Stimulated activated CD4-positive, alpha-beta T cell treated with anti-CD3 and anti-CD28 coated beads, Interleukin-1b, Interleukin-23, amount 100 ng/mL, for 4 hours (primary cell): Measurements from ENCODE around the gene CFAP100.

Experiments
- DNase-seq, 2 donors: peaks; one replicate each; pipeline ENCODE4 v3.0.0-alpha.2; 2020; ENCODE audit warnings: low read depth in 2 of 2

Gene CFAP100

DNA sequence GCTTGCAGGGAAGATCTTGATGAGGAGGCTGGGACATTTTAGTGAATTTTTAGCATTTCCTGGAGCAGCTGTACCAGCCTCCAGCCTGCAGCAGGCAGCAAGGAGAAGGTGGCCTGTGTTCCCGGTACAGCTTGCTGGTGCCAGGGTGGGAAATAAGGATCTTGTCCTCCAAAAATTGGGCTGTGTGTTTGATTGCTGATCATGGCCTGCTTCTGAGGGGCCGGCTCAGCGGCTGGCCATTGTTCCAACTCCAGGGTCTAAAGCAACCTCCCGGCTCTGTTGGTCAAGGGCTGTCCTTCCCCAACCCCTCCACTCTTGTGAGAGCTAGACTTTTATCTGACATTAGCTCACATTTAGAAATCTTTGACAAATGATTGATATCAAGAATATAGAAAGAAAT lies 5.0 kb downstream of the CFAP100 start:
- no peak for DNase-seq

DNA sequence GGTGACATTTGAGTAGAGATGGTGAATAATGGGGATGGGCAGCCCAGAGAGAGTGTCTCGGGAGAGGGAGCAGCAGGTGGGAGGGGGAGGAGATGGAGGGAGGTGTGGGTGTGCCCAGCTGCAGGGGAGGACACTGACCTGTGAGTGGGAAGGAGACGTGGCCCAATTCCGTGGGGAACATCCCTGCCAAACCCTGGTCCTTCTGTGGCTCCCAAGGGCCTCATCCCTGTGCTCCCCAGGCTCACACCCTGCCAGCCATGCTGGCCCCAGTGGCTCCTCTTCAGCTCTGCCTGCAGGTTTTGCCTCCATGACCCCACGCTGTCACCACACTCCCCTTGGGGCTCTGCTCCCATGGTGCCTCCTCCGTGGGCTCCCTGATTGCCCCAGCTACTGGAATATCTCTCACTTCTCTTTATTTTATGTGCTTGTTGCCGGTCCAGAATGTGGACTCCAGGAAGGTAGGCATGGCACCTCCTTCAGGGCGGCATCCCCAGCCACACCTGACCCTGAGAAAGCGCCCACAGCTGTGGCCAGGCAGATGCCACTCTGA lies 7.0 kb downstream of the CFAP100 start:
- DNase-seq, result no peak

DNA sequence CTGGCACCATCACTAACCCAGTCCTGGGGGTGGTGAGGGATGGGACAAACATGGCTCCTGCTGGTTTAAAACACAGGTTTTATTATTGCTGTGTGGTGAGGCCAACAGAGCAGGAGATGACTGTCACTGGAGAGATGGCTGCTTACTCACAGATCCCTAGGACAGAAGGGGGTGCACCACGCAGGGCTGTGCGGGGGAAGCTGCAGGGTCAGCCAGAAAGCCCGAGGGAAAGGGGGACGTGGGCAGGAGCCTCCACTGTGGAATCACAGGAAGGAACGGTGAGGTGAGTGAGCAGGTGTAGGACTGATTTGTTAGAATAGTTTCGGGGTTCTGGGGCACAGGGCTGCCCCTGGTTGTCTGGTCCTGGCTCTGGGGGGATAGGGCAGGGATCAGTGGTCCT lies 7.5 kb downstream of the CFAP100 start:
- no peak for DNase-seq

DNA sequence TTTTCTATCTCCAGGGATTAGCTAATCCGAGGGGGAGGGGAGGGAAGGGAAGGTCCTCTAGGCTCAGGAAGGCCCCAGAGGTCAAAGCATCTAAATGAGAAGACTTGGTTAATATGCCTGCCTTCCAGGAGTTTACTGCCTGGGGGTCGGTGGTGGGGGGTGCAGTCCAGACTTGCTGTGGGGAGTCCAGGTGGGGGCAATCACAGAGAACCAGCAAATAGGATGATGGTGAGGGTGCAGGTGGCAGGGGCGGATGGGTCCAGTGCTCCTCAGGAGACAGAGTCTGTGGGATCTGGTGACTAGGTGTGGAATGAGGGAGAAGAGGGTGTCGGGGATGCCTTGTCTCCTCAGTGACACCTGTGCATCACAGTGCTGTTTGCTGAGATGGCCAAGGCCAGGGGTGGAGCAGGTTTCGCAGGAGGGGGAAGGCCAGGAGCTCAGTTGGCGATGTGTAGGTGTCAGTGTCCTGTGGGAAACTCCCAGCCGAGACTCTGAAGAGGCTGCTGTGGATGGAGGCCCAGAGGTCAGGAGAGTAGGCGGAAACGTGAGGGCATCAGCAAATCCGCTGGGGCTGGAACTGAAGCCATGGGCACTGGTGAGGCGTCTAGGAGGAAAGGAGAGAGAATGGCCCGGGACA lies 8.1 kb downstream of the CFAP100 start:
- DNase-seq, result no peak

DNA sequence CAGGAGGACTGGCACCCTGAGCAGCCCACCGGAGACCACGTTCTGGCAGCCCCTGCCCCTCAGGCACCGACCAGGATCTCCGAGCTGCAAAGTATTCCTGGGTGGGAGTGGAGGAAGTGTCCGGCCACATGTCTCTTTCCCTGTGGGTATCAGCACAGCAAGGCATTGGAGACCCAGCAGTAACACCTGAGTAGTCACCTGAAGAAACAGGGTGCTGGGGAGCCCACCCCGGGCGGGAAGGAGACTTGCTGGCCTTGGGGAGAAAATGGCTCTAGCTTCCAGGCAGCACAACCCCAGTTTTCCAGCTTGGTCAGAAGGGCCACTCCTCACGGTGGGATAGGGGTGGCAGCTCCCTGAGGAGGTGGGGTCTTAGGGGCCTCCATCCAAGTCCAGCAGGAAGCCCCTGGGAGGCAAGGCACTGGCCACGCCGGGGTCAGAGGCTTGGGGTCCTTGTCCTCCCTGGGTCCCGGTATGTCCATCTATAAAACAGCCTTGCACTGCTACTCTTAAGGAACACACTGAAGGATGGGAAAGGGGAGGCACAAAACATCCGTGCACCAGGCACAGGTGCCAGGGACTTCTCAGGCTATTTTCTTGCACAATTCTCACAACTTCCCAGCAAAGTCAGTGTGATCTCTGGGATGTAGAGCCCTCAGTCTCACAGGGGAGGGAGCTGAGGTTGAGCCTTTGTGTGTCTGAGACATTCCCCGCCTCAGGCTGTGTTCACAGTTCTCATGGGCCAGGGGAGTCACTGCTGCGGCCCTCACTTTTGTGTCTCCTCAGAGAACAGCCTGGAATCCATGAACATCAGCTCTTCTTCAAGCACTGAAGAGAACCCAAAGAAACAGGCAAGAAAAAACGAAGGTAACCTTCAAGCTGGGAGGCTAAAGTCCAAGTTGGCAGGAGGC lies 11.9 kb downstream of the CFAP100 start:
- DNase-seq, result no peak

DNA sequence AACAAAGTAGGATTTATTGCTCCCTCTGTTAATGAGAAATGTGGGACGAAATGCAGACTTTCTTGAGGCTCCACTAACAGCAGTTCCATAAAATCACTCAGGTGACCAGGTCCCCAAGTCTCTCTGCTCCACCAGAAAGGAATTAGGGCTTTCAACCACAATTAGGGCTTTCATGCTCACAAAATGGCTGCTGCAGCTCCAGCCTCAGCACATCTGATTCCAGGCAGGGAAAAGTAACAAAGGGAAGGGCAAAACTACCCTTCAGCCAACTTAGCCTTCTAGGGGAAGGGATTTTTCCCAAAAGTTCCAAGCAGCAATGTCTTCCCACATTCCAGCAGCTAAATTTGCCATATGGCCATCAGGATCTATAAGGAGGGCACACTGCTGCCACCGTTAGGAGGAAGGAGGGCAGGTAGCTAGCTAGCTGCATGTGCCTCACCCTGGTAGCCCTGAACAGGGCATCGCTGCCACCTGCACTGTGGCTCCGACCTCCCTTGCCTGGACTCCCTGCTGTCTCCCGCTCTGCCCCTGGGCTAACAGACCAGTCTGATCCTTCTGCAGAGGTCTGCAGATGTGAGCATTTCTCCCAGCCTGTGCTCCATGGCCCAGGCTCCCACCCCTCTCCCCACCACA lies 12.8 kb downstream of the CFAP100 start:
- no peak for DNase-seq

DNA sequence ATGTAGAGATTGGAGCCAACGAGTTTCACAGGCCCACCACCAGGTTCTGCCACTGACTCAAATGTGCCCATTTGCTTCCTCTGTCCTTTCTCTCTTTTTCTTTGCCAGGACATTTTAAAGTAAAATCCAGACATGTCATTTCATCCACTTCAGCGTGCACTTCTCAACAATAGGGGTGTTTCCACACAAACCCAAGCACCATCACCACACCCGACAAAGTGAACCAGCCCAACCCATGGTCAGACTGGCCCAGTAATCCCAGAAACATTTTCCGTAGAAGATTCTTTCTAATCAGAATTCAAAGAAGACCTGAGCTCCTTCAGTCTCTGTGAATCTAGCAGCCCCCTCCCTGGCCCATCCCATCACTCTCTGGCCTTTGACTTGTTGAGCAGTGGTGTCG lies 13.4 kb downstream of the CFAP100 start:
- DNase-seq, result no peak

DNA sequence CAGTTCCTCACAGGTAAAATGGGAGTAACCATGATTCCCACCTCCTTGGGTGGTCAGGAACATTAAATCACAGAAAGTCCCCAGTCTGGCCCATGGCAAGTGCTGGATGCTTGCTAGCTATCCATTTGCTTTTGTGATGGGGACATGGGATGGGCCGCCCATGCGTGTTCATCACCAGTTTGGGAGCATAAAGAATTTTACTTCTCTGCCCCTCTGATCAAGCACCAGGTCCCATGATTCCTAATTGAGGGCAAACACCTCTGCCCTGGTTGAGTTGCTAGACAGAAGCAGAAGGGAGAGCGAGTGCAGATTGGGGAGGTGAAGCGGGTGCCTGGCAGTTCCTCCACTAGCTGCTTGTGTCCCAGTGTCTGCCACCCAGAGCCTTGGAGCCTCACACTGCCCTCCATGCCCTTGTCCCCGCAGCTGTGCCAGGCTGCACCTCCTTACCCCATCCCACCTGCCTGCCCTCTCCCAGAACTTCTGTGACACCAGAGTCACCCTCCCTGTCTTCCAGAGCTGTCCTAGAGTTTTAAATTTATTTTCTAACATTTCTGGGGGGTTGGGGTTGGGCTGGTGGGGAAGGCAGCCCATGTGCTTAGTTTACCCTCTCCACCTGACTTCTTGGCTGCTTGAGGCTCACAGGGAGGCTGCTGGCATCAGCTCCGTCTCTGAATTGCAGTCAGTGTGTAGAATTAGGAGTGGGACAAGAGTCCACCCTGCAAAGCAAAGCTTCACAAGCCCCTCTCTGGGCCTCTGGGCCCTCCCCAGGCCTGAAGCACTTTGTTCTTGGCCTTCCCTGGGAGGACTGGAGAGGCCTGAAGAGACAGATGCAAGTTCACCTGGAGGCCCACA lies 18.4 kb downstream of the CFAP100 start:
- no peak for DNase-seq

DNA sequence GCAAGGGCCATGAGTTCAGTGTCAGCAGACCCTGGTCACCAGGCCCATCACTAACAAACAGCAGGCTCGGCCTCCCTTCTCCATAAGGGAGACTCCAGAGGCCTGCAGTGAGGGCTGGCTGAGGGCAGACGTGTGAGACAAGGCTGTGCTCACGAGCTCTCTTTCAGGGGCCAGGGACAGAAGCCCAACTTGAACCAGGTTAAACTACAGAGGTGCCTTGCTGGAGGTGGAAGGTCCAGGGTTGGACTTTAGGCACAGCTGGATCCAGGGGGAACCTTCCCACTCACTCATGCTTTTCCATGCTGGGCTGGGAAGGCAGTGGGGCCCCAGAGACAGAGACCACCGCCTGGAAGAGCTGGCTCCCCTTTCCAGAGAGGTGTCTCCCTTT lies 19.0 kb downstream of the CFAP100 start:
- DNase-seq, result no peak

DNA sequence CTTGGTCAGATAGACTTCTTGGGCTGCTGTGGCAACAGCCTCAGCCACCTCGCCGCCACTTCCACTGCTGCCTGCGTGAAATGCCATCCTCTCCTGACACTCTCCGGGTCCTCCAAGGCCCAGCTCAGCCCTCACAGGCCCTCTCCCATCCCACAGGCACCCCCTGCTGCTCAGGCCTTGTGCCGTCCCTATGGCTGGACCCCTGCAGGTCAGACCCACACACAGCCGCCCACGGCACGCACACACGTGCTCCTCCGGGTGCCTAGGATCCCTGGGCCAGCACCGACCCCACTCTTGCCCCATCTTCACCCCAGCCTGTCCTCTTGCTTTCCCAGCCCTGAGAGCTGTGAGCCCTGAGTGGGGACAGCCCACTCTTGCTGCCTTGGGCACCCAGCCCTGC lies 19.7 kb downstream of the CFAP100 start:
- DNase-seq, result no peak

DNA sequence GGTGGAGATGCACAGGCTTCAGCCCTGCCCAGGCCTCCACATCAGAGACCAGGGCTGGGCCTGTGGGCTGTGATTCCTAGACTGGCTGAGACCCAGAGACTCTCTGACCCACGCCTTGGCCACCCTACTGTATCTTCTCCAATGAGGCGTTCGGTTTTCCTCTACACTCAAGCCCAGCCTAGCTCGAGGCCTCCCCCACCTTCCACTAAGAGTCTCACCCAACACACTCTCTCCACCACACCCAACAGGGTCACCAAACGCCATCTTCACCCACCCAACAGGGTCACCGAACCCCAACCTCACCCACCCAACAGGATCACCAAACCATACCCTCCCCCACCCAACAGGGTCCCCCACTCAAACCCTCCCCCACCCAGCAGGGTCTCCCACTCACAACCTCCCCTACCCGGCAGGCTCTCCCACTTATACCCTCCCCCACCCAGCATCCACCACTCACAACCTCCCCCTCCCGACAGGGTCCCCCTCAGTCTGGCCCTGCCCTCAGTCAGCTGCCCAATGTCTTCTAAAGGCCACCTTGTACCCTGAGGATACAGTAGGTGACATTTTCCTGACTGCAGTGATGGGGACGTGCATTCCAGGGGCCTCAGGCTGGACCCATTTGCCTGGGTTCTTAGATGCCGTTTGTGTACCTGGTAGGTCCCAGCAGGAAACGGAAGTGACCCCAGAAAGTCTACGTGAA lies 20.4 kb downstream of the CFAP100 start:
- no peak for DNase-seq

DNA sequence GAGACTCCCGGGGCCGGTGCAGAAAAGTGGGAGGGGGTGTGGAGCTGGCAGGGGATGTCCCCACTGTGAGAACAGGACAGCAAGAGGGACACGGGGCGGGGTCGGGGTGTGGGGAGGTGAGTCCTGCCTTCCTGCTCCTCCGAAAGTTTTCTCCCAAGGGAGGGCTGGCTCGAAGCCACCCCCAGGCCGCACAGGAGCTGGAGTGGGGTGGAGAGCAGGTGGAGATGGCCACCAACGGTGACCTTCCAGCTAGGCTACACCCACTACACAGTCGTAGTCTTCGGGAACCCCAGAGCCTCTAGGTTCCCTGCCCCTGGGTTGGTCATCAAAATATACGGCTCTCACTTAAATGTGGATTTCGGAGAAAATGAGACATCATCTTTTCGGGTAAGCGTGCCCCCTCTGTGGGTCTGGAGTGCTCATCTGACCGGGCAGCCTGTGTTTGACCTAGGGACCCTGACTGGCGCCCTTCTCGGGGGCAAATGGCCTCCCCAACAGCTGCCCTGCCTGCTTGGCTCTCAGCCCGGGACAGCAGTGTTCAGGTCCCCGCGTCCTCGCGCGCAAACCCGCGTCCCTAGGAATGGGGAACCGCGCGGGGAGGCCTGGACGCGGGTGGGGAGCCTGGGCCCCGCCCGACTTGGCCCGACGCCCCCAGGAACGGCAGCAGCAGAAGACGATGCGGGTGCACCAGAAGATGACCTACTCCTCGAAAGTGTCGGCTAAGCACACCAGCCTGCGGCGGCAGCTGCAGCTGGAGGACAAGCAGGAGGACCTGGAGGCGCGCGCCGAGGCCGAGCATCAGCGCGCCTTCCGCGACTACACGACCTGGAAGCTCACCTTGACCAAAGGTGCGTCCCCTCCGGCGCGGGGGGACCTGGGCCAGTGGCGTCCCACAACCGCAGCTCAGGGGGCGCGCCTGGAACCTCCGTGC lies 21.2 kb downstream of the CFAP100 start:
- no peak for DNase-seq

DNA sequence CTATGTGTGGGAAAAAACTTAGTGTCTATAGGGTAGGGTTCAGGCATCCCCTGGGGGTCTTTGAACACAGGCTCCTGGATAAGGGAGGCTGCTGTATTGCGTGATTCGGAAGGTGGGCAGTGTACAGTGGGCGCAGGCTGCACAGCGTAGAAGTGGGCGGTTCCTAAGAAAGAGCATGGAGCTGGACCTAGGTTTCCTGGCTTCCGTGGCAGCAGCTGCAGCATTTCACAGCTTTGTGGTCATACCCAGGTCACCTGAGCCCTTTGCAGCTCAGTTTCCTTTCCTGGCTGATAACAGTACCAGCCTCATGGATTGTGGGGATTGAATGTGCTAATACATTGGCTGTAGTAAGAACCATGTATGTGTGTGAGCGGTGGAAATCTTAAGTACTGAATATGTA lies 22.2 kb downstream of the CFAP100 start:
- DNase-seq, result no peak

DNA sequence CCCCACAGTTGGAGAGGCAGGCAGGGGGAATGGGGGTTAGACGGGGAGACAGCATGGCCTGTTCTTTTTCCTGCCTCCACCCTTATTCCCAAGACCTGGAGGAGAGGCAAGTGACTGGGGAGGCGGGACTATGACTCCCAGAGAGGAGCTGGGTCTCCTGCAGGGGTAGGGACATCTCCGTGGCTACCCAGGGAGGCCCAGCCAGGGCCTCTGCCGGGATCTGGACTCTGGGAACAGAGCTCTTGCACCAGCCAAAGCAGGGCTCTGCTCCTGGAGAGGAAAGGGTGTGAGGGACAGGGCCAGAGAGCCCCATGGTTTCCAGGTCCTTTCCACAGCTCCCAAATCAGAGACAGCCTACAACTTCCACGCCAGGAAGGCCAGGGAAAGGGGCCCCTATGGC lies 22.8 kb downstream of the CFAP100 start:
- DNase-seq, result no peak

DNA sequence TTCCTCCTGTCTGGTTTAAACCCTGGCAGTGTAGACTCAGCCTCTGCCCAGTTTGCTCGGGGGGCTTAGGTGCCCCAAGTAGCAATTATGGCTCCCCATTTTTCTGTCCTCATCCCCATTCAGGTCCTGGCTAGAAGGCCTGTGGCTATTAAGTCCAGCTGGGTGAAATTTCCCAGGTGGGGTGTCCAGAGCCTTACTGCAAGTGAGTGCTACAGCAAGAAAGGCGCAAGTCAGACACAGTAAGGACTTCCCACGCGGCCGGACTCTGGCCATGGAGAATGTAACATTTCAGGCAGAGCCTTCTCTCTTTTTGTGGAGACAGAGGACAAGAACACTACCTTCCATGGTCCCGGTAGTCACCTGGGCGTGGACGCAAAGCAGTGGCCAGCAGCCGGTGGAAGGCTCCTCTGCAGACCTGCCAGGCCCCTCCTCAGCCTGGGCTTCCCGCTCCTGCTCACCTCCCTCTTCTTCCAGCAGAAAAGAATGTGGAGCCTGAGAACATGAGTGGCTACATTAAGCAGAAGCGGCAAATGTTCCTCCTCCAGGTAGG lies 23.3 kb downstream of the CFAP100 start:
- no peak for DNase-seq

DNA sequence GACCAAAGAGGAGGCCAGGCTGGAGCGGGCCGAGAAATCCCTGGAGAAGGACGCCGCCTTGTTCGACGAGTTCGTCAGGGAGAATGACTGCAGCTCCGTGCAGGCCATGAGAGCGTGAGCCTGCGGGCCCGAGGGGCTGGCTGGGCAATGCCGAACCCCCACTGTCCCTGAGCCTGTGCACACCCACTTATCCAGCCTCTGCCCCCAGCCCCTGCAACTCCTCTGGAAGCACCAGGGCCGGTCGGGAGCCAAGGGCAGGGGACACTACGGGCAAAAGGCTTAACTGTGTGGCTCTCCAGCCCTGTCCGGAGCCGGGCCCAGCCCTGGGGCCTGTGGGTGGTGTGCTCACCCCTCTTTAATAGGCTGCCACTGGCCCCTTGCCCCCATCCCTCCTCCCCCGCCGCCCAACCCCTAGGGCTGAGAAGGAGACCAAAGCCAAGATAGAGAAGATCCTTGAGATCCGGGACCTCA lies 24.0 kb downstream of the CFAP100 start:
- no peak for DNase-seq

DNA sequence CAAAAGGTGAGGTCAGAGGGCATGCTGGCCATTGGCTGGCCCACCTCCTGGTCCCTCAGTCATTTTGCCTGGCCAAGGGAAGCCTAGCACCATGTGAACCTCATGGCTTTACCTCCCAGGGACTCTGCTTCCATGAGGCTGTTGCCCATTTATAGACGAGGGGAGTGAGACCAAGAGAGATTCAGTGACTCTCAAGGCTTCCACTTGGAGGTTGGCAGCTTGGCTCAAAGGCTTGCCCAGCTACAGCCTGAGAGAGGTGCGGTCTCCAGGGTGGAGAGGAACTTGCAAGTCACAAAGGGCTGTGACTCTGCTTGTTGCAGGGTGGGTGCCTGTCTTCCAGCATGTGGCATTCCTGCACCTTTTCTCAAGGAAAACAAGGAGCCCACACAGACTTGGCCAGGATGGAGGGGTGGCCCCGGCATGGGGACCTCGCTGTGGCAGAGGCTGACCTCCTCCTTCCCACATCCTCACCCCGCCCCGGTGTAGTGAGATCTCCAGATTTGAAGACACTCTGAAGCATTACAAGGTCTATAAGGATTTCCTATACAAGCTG lies 24.5 kb downstream of the CFAP100 start:
- no peak for DNase-seq

DNA sequence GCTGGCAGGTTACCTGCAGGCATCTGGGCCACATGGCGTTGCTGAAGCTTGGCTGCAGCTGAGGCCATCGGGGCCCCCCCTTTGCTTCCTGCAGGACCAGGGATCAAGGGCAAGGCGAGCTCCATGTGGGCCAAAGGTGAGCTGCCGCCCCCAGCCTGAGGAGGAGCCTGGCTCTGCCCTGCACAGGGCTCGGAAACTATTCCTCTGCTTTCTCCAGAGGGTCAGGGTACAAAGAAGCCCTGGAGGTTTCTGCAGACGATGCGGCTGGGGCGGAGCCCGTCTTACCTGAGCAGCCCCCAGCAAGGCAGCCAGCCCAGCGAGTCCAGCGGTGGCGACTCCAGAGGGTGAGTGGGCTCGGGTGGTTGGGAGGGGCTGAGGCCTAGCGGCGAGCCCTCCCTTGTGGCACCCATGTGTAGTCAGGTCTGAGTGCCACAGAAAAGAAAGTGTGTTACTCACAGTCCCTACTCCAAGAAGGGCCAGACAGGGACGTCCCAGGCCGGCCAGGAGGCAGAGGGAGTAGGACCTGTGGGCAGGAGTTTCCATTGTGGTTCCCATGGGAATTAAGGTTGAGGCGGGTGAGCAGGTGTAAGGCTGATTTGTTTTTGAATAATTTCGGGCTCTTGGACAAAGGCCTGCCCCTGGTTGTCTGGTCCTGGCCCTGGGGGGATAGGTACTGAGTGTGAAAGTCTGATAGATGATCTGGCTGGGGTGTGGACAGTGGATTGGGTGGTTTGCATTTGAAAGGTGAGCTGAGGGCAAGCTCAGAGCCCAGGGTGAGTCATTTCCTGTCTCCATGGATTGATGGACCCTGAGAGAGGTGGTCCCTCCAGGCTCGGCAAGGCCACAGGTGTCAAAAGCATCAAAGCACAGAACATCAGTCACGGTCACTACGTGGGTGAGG lies 25.4 kb downstream of the CFAP100 start:
- no peak for DNase-seq
